ENCODE data around the gene WNT7B.

- no peak for TF ChIP-seq CTCF (IDR thresholded peaks at IDR 0.05)
- TF ChIP-seq POLR2A (IDR thresholded peaks at IDR 0.05): no peak
Observed at GRCh38 chr22:45895436-45896152, 81.4 kb downstream of the WNT7B start.
